Loucy (cell line): ENCODE data around the gene CLCN5.

Experiments
- H2AFZ ChIP-seq: fragments of 200-600 bp; sonication (generic); 2 replicates; pipeline ENCODE4 v1.6.0; 2016; ENCODE audit warnings: antibody characterized with exemption, mild to moderate bottlenecking, low read length, moderate library complexity
- H3F3A ChIP-seq: fragments of 200-600 bp; 2 replicates; pipeline ENCODE4 v1.6.0; 2016; ENCODE audit warnings: antibody characterized with exemption, low read depth, mild to moderate bottlenecking
- H3K27me3 ChIP-seq: fragments of 200-600 bp; sonication (generic); 2 replicates; pipeline ENCODE4 v1.6.1; 2014; ENCODE audit warnings: low read length, mild to moderate bottlenecking; ENCODE audit not compliant: insufficient read depth, poor library complexity, severe bottlenecking
- H3K36me3 ChIP-seq: fragments of 200-600 bp; sonication (generic); 2 replicates; pipeline ENCODE4 v1.6.1; 2016; ENCODE audit warnings: low read length; ENCODE audit not compliant: insufficient read depth
- H3K4me1 ChIP-seq: fragments of 200-600 bp; sonication (generic); 2 replicates; pipeline ENCODE4 v1.5.1; 2014; ENCODE audit warnings: low read length, mild to moderate bottlenecking; ENCODE audit not compliant: insufficient read depth, poor library complexity, severe bottlenecking
- H3K4me2 ChIP-seq: fragments of 200-600 bp; sonication (generic); 2 replicates; pipeline ENCODE4 v1.6.0; 2014; ENCODE audit warnings: antibody characterized with exemption, low read length, low read depth, mild to moderate bottlenecking; ENCODE audit not compliant: poor library complexity, severe bottlenecking
- H3K4me3 ChIP-seq: fragments of 200-600 bp; sonication (generic); 2 replicates; pipeline ENCODE4 v1.5.1; 2014; ENCODE audit warnings: low read length, mild to moderate bottlenecking, mixed read lengths; ENCODE audit not compliant: poor library complexity, severe bottlenecking
- H3K79me2 ChIP-seq: fragments of 200-600 bp; sonication (generic); 2 replicates; pipeline ENCODE4 v1.6.1; 2014; ENCODE audit warnings: low read length; ENCODE audit not compliant: insufficient read depth
- H3K9ac ChIP-seq: fragments of 200-600 bp; sonication (generic); 2 replicates; pipeline ENCODE4 v1.6.0; 2014; ENCODE audit warnings: mild to moderate bottlenecking, low read depth, low read length, moderate library complexity; ENCODE audit not compliant: poor library complexity, severe bottlenecking
- H3K9me2 ChIP-seq: fragments of 200-600 bp; sonication (generic); replicated peaks from 2 replicates; pipeline ENCODE4 v1.6.1; 2016; ENCODE audit warnings: low read depth, low read length, mixed read lengths
- H3K9me3 ChIP-seq: fragments of 200-600 bp; sonication (generic); 2 replicates; pipeline ENCODE4 v1.6.1; 2014; ENCODE audit warnings: mild to moderate bottlenecking, antibody characterized with exemption, low read length, low read depth; ENCODE audit not compliant: insufficient read depth
- H4K20me1 ChIP-seq: fragments of 200-600 bp; sonication (generic); 2 replicates; pipeline ENCODE4 v1.6.0; 2014; ENCODE audit warnings: antibody characterized with exemption, low read length, mild to moderate bottlenecking; ENCODE audit not compliant: insufficient read depth, poor library complexity, severe bottlenecking
- EZH2phosphoT487 ChIP-seq: fragments of 200-600 bp; IDR thresholded peaks from 2 replicates; pipeline ENCODE4 v1.6.1; 2018; ENCODE audit warnings: antibody characterized with exemption, mild to moderate bottlenecking, moderate library complexity, borderline replicate concordance
- TF ChIP-seq, protein P1 (sequence below): fragments of 200-600 bp; sonication (generic); conservative IDR thresholded peaks from 2 replicates; pipeline ENCODE4 v1.5.1; 2014; ENCODE audit warnings: mild to moderate bottlenecking, antibody characterized with exemption, low read length

The CLCN5 gene

DNA sequence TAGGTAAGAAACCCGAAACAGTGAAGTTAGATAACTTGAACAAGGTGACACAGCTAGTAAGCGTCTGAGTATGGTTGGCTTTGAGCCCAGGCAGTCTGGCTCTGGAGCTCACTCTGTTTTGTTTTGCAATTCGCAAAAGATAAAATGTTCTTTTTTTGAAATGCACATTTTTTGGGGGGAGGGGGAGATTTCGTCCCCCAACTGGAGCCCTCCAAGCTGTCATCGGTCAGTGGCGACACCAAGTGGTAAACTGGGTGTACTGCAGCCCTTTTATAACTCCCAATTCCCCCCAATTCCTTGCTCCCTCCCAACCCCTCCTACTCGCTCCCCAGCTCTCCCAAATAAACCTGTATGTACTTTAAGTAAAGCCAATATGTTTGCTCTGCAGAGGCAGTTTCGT, 2.8 kb upstream of the CLCN5 start:
- Histone ChIP-seq H3K27me3 (no peaks in the 10 kb centered on the region), H4K20me1 (no peaks in the 10 kb centered on the region), H2AFZ (no peak overlapping the region), H3K4me3 (no peak overlapping the region), H3K36me3 (no peaks in the 10 kb centered on the region), H3F3A (no peaks in the 10 kb centered on the region), H3K4me1 (no peaks in the 10 kb centered on the region), H3K9ac (no peak overlapping the region), H3K79me2 (no peaks in the 10 kb centered on the region), H3K9me3 (no peaks in the 10 kb centered on the region), H3K9me2 (no peaks in the 10 kb centered on the region), H3K4me2 (peak overlapping the region; percentile 51)
- TF ChIP-seq, protein P1, sequence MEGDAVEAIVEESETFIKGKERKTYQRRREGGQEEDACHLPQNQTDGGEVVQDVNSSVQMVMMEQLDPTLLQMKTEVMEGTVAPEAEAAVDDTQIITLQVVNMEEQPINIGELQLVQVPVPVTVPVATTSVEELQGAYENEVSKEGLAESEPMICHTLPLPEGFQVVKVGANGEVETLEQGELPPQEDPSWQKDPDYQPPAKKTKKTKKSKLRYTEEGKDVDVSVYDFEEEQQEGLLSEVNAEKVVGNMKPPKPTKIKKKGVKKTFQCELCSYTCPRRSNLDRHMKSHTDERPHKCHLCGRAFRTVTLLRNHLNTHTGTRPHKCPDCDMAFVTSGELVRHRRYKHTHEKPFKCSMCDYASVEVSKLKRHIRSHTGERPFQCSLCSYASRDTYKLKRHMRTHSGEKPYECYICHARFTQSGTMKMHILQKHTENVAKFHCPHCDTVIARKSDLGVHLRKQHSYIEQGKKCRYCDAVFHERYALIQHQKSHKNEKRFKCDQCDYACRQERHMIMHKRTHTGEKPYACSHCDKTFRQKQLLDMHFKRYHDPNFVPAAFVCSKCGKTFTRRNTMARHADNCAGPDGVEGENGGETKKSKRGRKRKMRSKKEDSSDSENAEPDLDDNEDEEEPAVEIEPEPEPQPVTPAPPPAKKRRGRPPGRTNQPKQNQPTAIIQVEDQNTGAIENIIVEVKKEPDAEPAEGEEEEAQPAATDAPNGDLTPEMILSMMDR: peak; percentile 70
- TF ChIP-seq EZH2phosphoT487: no peak

GRCh38 chrX:49921109-49921508, 1.3 kb upstream of the CLCN5 start:
- Histone ChIP-seq H3K9ac (peak overlapping the region; percentile 67), H4K20me1 (no peaks in the 10 kb centered on the region), H2AFZ (no peak overlapping the region), H3K27me3 (no peaks in the 10 kb centered on the region), H3K79me2 (no peaks in the 10 kb centered on the region), H3K9me2 (no peaks in the 10 kb centered on the region), H3K4me1 (peaks cover 3% of the 10 kb centered on the region), H3K9me3 (no peaks in the 10 kb centered on the region), H3K4me3 (no peak overlapping the region), H3K4me2 (no peak overlapping the region), H3K36me3 (no peaks in the 10 kb centered on the region), H3F3A (no peaks in the 10 kb centered on the region)
- TF ChIP-seq EZH2phosphoT487: no peak
- TF ChIP-seq, protein P1: no peak

DNA sequence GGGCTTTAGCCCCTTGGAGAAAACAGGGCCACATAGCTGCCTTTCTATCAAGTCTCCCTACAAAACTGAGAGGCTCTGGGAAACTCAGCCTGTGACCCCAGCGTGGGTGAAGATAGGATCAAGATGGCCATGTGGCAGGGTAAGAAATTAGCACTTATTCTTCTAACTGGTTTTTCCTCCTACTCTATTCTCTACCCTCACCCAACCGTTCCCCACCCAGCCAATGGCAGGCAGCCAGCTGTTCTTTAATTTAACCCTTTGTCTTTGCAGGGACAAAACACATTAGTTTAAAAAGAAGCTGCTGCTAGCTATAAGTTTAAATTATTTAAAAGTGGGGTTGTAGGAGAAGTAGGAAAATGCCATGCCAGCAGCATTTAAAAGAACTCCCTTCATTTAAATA, 2.8 kb downstream of the CLCN5 start:
- H2AFZ ChIP-seq: peak overlapping the region; percentile 76
- H3K79me2 ChIP-seq: no peaks in the 10 kb centered on the region
- no peaks in the 10 kb centered on the region for H3K27me3 ChIP-seq
- H3K4me2 ChIP-seq: peak overlapping the region; percentile 47
- no peaks in the 10 kb centered on the region for H3K9me2 ChIP-seq
- no peak for TF ChIP-seq EZH2phosphoT487
- TF ChIP-seq, protein P1: no peak
- no peaks in the 10 kb centered on the region for H4K20me1 ChIP-seq
- H3K9ac ChIP-seq: peak overlapping the region; percentile 38
- H3K4me1 ChIP-seq: peaks cover 6% of the 10 kb centered on the region
- no peaks in the 10 kb centered on the region for H3F3A ChIP-seq
- H3K9me3 ChIP-seq: no peaks in the 10 kb centered on the region
- peak overlapping the region; percentile 2 for H3K4me3 ChIP-seq
- no peaks in the 10 kb centered on the region for H3K36me3 ChIP-seq
